Measurements from ENCODE around the gene MAN1C1. TPM values are rescaled to one million over a fixed set of nuclear protein-coding genes. Genes with fewer than 3 reads are reported as not detected.

Gene MAN1C1
- total and polyA plus RNA-seq, 2 donors from 2014 or later = 31.7 to 65.5 TPM

GRCh38 chr1:25813734-25814471, 197.3 kb downstream of the MAN1C1 start:
- intact Hi-C loops (cut with DNase I) = no loop called here
- no peak overlapping the region for H3K4me3 ChIP-seq (ENCODE audit: low read length in 3 of 3)
- H3K9me3 ChIP-seq (ENCODE audit: control insufficient read depth in 2 of 3, insufficient read depth in 1 of 3, low read length in 3 of 3) = no peaks in the 10 kb centered on the region
- peak in 1 of 5 donors; percentile 70 for DNase-seq
- TF ChIP-seq CTCF (IDR thresholded peaks at IDR 0.05; ENCODE audit: borderline replicate concordance, extremely low read depth, insufficient read depth) = no peak
- no peak for FAIRE-seq
- no peak overlapping the region for H3K27ac ChIP-seq (ENCODE audit: low read depth in 2 of 2, low read length in 2 of 2)
- H3K9ac ChIP-seq (ENCODE audit: low read length in 3 of 3) = no peak overlapping the region
- no peaks in the 10 kb centered on the region for H3K27me3 ChIP-seq (ENCODE audit: control insufficient read depth, insufficient read depth, low read length)
- peaks cover 4 to 18% (median 10%) of the 10 kb centered on the region in 3 donors for H3K4me1 ChIP-seq (ENCODE audit: control insufficient read depth in 2 of 3, insufficient read depth in 2 of 3, low read depth in 1 of 3, low read length in 3 of 3)
- H3K36me3 ChIP-seq (ENCODE audit: control insufficient read depth in 2 of 3, insufficient read depth in 3 of 3, low read length in 3 of 3) = peaks cover 0 to 7% (median 3%) of the 10 kb centered on the region in 3 donors

- peak in 1 of 5 donors; percentile 41 for DNase-seq
- no peak for FAIRE-seq
- no peak for TF ChIP-seq CTCF (IDR thresholded peaks at IDR 0.05; ENCODE audit: borderline replicate concordance, extremely low read depth, insufficient read depth)
- no peaks in the 10 kb centered on the region for H3K27me3 ChIP-seq (ENCODE audit: control insufficient read depth, insufficient read depth, low read length)
- intact Hi-C loops (cut with DNase I) = no loop called here
- no peak overlapping the region for H3K4me3 ChIP-seq (ENCODE audit: low read length in 3 of 3)
- no peak overlapping the region for H3K27ac ChIP-seq (ENCODE audit: low read depth in 2 of 2, low read length in 2 of 2)
- H3K9ac ChIP-seq (ENCODE audit: low read length in 3 of 3) = no peak overlapping the region
- peaks cover 0 to 7% (median 3%) of the 10 kb centered on the region in 3 donors for H3K36me3 ChIP-seq (ENCODE audit: control insufficient read depth in 2 of 3, insufficient read depth in 3 of 3, low read length in 3 of 3)
- H3K4me1 ChIP-seq (ENCODE audit: control insufficient read depth in 2 of 3, insufficient read depth in 2 of 3, low read depth in 1 of 3, low read length in 3 of 3) = peaks cover 4 to 24% (median 10%) of the 10 kb centered on the region in 3 donors
- no peaks in the 10 kb centered on the region for H3K9me3 ChIP-seq (ENCODE audit: control insufficient read depth in 2 of 3, insufficient read depth in 1 of 3, low read length in 3 of 3)
These were observed 198.0 kb downstream of the MAN1C1 start for GRCh38 chr1:25814549-25815087.

GRCh38 chr1:25815208-25816111, 198.9 kb downstream of the MAN1C1 start:
- no peak overlapping the region for H3K9ac ChIP-seq (ENCODE audit: low read length in 3 of 3)
- peaks cover 4 to 22% (median 10%) of the 10 kb centered on the region in 3 donors for H3K4me1 ChIP-seq (ENCODE audit: control insufficient read depth in 2 of 3, insufficient read depth in 2 of 3, low read depth in 1 of 3, low read length in 3 of 3)
- H3K4me3 ChIP-seq (ENCODE audit: low read length in 3 of 3) = no peak overlapping the region
- no peak for FAIRE-seq
- peak in 1 of 5 donors; percentile 65 for DNase-seq
- H3K36me3 ChIP-seq (ENCODE audit: control insufficient read depth in 2 of 3, insufficient read depth in 3 of 3, low read length in 3 of 3) = peaks cover 0 to 7% (median 3%) of the 10 kb centered on the region in 3 donors
- H3K9me3 ChIP-seq (ENCODE audit: control insufficient read depth in 2 of 3, insufficient read depth in 1 of 3, low read length in 3 of 3) = no peaks in the 10 kb centered on the region
- H3K27me3 ChIP-seq (ENCODE audit: control insufficient read depth, insufficient read depth, low read length) = no peaks in the 10 kb centered on the region
- TF ChIP-seq CTCF (IDR thresholded peaks at IDR 0.05; ENCODE audit: borderline replicate concordance, extremely low read depth, insufficient read depth) = no peak
- intact Hi-C loops (cut with DNase I) = no loop called here
- H3K27ac ChIP-seq (ENCODE audit: low read depth in 2 of 2, low read length in 2 of 2) = no peak overlapping the region

All from kidney (tissue), 14 donors.